PC-3 (cell line): ENCODE data around the gene TCERG1L.

Experiments used
- CTCF ChIP-seq: fragments of 300-600 bp; sonication (generic); conservative IDR thresholded peaks from 2 replicates; pipeline ENCODE4 v1.5.1; 2017; ENCODE audit warnings: antibody characterized with exemption, low read depth, mild to moderate bottlenecking, low read length
- EZH2 ChIP-seq: fragments of 300-600 bp; sonication (generic); IDR thresholded peaks from one replicate; pipeline ENCODE4 v1.6.1; 2017; ENCODE audit warnings: antibody characterized with exemption, mild to moderate bottlenecking, low read length; ENCODE audit not compliant: unreplicated experiment
- EZH2phosphoT487 ChIP-seq: fragments of 300-600 bp; sonication (generic); IDR thresholded peaks from 2 replicates; pipeline ENCODE4 v1.6.1; 2018; ENCODE audit warnings: mild to moderate bottlenecking, antibody characterized with exemption, low read length, borderline replicate concordance

GRCh38 chr10:131204406-131205152, 106.9 kb downstream of the TCERG1L start:
- TF ChIP-seq CTCF (no peak), EZH2 (no peak), EZH2phosphoT487 (no peak)
